ENCODE data around the gene INPP5J.

The INPP5J gene

GRCh38 chr22:31075961-31076360, 46.8 kb upstream of the INPP5J start:
- H3K4me3 ChIP-seq (ENCODE audit: low read depth, low read length), result no peak overlapping the region
- H3K36me3 ChIP-seq (ENCODE audit: control insufficient read depth in 2 of 2, insufficient read depth in 1 of 2, low read length in 2 of 2), result no peaks in the 10 kb centered on the region
- H3K4me1 ChIP-seq (ENCODE audit: control insufficient read depth, insufficient read depth, low read length), result no peaks in the 10 kb centered on the region
- POLR2A ChIA-PET, result no interaction called here
- CTCF ChIA-PET, result interaction anchor here (0.6 kb wide), 1 partner anchor 13 kb away, joined by 5 read pairs; no protein-coding TSS in a partner anchor
- no peak overlapping the region for H3K27ac ChIP-seq (ENCODE audit: extremely low read depth, low read depth, low read length)
- H3K9me3 ChIP-seq (ENCODE audit: control insufficient read depth, insufficient read depth, low read depth, low read length), result no peaks in the 10 kb centered on the region
- TF ChIP-seq ZNF529 (tag by site-specific recombination; IDR thresholded peaks at IDR 0.05; ENCODE audit: insufficient replicate concordance) (no peak), ZNF626 (tag by site-specific recombination; IDR thresholded peaks at IDR 0.05) (no peak), ZNF48 (tag by site-specific recombination; IDR thresholded peaks at IDR 0.05) (no peak), ZNF518A (tag by site-specific recombination; conservative IDR thresholded peaks at IDR 0.05; ENCODE audit: low read depth) (no peak), ZNF555 (tag by site-specific recombination; conservative IDR thresholded peaks at IDR 0.05) (no peak), ZNF624 (tag by site-specific recombination; IDR thresholded peaks at IDR 0.05) (no peak), ZNF449 (tag by site-specific recombination; IDR thresholded peaks at IDR 0.05) (no peak)
- TF ChIP-seq, protein P1, sequence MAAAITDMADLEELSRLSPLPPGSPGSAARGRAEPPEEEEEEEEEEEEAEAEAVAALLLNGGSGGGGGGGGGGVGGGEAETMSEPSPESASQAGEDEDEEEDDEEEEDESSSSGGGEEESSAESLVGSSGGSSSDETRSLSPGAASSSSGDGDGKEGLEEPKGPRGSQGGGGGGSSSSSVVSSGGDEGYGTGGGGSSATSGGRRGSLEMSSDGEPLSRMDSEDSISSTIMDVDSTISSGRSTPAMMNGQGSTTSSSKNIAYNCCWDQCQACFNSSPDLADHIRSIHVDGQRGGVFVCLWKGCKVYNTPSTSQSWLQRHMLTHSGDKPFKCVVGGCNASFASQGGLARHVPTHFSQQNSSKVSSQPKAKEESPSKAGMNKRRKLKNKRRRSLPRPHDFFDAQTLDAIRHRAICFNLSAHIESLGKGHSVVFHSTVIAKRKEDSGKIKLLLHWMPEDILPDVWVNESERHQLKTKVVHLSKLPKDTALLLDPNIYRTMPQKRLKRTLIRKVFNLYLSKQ (tag by site-specific recombination; IDR thresholded peaks at IDR 0.05; ENCODE audit: borderline replicate concordance), result no peak

GRCh38 chr22:31077681-31078080, 45.1 kb upstream of the INPP5J start:
- TF ChIP-seq ZNF621 (tag by site-specific recombination; IDR thresholded peaks at IDR 0.05) (no peak), ZNF658 (tag by site-specific recombination; IDR thresholded peaks at IDR 0.05) (no peak), ZFHX2 (tag by site-specific recombination; conservative IDR thresholded peaks at IDR 0.05) (no peak), ZNF239 (tag by site-specific recombination; IDR thresholded peaks at IDR 0.05) (no peak), WT1 (tag by site-specific recombination; IDR thresholded peaks at IDR 0.05) (no peak), ZNF202 (tag by site-specific recombination; IDR thresholded peaks at IDR 0.05; ENCODE audit: borderline replicate concordance) (no peak), ZNF677 (tag by site-specific recombination; IDR thresholded peaks at IDR 0.05) (no peak)
- TF ChIP-seq, protein P2, sequence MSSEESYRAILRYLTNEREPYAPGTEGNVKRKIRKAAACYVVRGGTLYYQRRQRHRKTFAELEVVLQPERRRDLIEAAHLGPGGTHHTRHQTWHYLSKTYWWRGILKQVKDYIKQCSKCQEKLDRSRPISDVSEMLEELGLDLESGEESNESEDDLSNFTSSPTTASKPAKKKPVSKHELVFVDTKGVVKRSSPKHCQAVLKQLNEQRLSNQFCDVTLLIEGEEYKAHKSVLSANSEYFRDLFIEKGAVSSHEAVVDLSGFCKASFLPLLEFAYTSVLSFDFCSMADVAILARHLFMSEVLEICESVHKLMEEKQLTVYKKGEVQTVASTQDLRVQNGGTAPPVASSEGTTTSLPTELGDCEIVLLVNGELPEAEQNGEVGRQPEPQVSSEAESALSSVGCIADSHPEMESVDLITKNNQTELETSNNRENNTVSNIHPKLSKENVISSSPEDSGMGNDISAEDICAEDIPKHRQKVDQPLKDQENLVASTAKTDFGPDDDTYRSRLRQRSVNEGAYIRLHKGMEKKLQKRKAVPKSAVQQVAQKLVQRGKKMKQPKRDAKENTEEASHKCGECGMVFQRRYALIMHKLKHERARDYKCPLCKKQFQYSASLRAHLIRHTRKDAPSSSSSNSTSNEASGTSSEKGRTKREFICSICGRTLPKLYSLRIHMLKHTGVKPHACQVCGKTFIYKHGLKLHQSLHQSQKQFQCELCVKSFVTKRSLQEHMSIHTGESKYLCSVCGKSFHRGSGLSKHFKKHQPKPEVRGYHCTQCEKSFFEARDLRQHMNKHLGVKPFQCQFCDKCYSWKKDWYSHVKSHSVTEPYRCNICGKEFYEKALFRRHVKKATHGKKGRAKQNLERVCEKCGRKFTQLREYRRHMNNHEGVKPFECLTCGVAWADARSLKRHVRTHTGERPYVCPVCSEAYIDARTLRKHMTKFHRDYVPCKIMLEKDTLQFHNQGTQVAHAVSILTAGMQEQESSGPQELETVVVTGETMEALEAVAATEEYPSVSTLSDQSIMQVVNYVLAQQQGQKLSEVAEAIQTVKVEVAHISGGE (tag by site-specific recombination; conservative IDR thresholded peaks at IDR 0.05; ENCODE audit: low read depth), result no peak
- Histone ChIP-seq H3K36me3 (ENCODE audit: control insufficient read depth in 2 of 2, insufficient read depth in 1 of 2, low read length in 2 of 2) (no peaks in the 10 kb centered on the region), H3K4me1 (ENCODE audit: control insufficient read depth, insufficient read depth, low read length) (peaks cover 3% of the 10 kb centered on the region; the same call in 1 of the 2 replicates), H3K27ac (ENCODE audit: extremely low read depth, low read depth, low read length) (no peak overlapping the region), H3K9me3 (ENCODE audit: control insufficient read depth, insufficient read depth, low read depth, low read length) (no peaks in the 10 kb centered on the region), H3K4me3 (ENCODE audit: low read depth, low read length) (no peak overlapping the region)
- ChIA-PET POLR2A (no interaction called here), CTCF (interaction anchor here (1.3 kb wide), 1 partner anchor 31 kb away, joined by 3 read pairs; no protein-coding TSS in a partner anchor)

Measured in HEK293 (cell line).